GM18517 (cell line): ENCODE results near the gene SEH1L.

ENCODE experiments used
- ATAC-seq: cut with Tn5 transposase; IDR thresholded peaks from one replicate; pipeline ENCODE4 v1.9.1; 2021; ENCODE audit warnings: mild to moderate bottlenecking, moderate library complexity; ENCODE audit not compliant: unreplicated experiment

Gene SEH1L

GRCh38 chr18:13035249-13035914 is 87.6 kb downstream of the SEH1L start:
- ATAC-seq, result no peak

DNA sequence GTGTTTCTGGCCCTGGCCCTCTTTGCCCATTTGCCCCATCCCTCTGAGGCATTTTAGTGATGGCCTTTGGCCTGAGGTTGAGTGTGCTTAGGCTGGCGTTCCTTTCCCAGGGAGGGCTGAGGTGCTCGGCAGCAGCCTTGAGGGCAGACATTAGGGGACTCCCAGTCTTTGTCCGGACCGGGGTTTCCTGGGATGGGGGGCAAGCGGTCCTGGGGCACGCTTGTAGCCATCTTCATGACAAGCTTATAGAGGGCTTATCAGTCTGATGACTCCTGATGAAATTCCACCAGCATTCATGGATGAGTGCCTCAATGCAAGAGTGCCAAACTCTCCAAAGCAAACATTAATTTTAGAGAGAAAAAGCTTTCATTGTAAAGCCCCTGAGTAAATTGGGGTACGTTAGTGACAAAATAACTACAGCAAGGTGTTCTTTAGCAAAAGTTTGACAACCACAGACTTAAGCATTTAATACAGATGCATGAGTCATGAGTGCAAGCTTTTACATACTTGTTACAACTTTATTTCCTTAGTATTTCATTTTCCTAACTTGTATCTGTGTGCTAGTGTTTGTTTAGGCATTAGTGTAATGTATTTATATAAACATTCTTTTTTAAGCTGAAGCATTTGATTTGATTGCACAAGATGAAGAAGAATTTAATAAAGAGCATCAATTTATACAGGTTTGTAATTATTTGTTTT is 89.0 kb downstream of the SEH1L start:
- no peak for ATAC-seq
